ENCODE data around the gene SERP1.

The SERP1 gene

DNA sequence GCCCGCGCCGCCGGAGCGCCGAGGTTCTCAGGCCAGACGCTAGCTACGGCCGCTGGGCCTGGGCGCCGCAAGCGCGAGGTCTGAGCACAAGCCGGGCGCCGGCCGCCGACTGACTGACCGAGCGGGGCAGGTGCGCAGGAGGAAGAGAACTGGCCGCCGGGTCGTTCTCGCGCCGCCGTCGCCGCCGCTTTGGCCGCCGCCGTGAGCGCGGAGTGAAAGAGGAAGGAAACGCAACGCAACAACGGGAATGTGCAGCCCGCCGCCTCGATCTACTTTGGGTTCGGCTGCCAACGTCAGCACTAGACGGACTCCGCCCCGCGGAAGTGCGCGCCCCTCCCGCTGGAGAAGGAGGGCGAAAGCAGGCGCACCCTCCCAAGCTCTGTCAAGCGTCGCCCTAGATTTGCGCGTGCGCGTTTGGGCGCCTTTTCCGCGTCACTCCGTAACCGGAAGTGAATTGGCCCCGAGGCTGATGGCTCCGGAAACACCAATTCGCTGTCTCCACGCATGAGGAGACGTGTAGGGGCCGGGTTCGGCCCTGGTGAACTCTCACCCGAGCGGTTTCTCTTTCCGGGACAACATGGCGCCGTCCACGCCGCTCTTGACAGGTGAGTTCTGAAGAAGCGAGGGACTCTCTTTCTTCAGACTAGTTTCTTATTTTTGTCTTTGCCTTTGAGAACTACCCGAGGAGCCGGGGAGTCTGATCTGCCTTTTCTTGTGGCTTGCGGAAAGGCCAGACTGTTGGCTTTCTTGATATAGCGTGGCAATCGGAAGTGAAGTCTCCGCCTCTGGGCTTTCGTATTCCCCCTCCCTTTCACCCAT is at the start of gene SERP1, which contains the start of gene EIF2A:
Gene SERP1, minus strand, starts transcription at position 271 of the 819 bp plus-strand sequence. CDS start 361 bp downstream, outside the sequence.
Gene EIF2A, plus strand, starts transcription at position 562 of the 819 bp plus-strand sequence. Its CDS starts 16 bp downstream, at position 578.
- DNase-seq (ENCODE audit: low spot score), result peak; percentile 76

DNA sequence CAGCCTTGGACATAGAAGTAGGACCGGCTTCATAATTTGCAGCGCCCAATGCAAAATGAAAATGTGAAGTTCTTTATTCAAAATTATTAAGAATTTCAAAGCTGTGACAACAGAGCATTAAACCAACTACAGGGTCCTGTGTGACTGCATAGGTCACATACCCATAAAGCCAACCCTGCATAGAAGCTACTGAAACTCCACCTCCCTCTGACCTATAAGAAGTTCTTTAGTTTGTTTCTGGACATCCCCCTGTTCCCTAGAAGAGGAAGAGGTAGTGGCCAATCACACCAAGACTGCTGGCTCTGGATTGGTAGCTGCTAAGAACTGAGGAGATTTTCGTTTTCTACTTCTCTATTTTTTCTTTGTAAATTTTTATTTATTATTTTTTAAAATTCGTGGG is 47.9 kb upstream of the SERP1 start:
- DNase-seq (ENCODE audit: low spot score), result no peak

DNA sequence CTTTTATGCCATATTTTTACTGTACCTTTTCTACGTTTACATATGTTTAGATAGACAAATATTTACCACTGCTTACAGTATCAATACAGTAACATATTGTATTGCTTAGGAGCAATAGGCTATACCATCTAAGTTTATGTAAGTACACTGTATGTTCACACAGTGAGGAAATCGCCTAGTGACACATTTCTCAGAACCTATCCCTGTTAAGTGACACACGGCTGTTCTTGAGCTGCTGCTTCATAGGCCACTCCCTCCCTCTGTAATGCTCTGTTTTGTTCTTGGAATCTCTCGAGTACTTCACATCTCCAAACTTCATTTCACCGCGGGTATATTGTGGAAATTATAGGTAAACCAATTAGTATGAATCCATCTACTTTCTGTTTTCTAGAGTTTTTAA is 43.5 kb upstream of the SERP1 start:
- no peak for DNase-seq (ENCODE audit: low spot score)

DNA sequence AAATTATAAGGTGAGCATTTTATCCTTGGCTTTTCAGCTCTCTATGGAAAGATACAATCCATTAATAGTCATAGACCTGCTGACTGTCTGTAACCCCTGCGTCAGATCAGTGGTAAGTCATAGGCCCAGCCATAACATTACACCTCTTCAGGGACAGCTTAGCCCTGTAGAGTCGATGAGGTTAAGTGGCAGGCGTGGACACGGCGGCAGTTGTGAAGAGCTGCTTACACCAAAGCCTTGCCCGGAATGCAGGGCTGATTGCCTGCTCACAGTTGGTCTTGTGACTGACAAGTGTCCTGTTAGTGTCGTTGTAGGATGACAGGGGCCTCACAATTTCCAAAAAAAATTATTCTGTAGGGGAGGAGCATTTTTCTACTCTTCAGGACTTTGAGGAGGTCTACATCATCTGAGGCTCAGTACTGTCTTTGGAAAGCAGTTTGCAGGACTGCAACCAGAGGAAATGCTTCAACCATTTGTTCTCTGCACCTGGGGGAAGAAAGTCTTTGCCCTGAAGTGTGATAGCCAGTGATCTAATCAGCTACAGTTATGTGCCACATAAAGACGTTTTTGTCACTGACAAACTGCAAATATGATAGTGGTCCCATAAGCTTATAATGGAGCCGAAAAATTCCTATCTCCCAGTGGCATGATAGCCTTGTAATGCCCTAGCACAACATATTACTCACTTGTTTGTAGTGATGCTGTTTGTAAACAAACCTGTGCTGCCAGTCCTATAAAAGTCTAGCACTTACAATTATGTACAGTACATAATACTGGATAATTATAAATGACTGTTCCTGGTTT is 41.9 kb upstream of the SERP1 start:
- no peak for DNase-seq (ENCODE audit: low spot score)

DNA sequence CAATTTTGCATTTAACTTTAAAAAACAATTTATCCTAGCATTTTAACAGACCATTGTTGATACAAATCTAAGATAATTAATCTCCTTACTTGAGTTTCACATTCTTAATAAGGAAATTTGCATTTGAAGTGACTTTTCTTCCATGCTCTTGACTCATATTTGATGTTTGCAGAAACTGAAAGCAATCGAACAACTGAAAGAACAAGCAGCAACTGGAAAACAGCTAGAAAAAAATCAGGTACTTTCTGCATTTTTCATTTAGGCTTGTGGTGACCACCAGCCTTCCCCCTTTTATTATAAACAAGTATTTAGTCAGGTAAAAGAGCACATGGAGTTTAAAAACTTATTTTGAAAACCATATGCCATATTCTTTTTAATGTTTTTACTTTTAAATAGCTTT is 36.7 kb upstream of the SERP1 start:
- no peak for DNase-seq (ENCODE audit: low spot score)

GRCh38 chr3:150582620-150583019 is 36.3 kb upstream of the SERP1 start:
- no peak for DNase-seq (ENCODE audit: low spot score)

DNA sequence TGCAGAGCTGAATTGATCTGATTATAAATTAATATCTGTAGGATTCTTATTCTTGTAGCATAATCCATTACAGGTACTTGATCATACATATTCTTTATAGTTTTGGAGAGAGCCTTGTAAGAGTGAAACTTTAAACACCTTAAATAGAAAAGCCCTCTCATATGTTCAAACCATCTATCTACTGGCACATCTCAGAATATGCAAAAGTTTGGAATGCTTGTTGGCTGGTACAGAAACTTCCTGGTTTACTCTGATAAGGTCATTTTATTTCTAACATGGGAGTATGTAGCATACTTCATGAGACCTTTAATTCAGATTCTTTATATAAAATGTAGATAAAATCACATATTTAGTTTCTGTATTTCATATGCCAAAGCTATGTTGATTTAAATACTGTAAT is 34.9 kb upstream of the SERP1 start:
- DNase-seq (ENCODE audit: low spot score), result no peak

GRCh38 chr3:150577855-150578254 is 31.6 kb upstream of the SERP1 start:
- DNase-seq (ENCODE audit: low spot score), result no peak

GRCh38 chr3:150567328-150567727 is 21.0 kb upstream of the SERP1 start:
- no peak for DNase-seq (ENCODE audit: low spot score)

GRCh38 chr3:150564243-150564642 is 17.9 kb upstream of the SERP1 start:
- no peak for DNase-seq (ENCODE audit: low spot score)

DNA sequence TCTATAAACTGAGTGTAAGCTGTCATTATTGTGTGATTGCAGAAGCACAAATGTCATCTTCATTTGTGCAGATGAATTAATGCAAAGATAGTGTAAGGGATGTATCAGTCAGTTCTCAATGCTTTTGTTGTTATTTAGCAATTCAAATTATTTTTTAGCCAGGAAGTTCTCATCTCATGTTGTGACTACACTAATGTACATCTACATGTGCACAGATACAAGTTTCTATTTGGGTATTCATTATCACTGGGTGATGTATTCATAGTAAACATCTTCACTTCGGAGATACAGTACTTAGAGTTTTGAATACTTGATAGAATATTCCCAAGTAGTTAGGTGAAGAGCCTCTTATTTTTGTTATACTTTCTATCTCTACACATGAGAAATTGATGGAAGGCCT is 11.4 kb upstream of the SERP1 start:
- no peak for DNase-seq (ENCODE audit: low spot score)

DNA sequence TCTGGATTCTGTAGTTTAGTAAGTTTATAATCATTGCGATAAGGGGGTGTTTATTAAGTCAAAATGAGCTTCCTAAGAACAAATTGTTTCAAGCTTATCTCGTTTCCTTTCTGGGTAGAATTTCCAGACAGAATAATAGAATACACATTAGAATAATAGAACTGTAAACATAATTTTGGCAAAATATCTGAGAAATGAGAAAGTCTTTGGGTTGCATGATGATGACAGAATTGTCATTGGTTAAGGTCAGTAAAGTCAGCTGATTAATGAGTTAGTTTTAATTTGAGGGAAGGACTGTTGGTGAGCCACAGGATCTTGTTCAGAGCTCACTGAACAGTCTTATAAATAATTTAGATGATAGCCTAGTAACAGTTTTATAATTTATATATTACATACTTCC is 10.5 kb upstream of the SERP1 start:
- no peak for DNase-seq (ENCODE audit: low spot score)

GRCh38 chr3:150555859-150556436 is 9.7 kb upstream of the SERP1 start:
- no peak for DNase-seq (ENCODE audit: low spot score)

GRCh38 chr3:150547045-150547741 is 897 bp upstream of the SERP1 start:
- DNase-seq (ENCODE audit: low spot score), result no peak

GRCh38 chr3:150545419-150546225 is 674 bp downstream of the SERP1 start:
- no peak for DNase-seq (ENCODE audit: low spot score)

DNA sequence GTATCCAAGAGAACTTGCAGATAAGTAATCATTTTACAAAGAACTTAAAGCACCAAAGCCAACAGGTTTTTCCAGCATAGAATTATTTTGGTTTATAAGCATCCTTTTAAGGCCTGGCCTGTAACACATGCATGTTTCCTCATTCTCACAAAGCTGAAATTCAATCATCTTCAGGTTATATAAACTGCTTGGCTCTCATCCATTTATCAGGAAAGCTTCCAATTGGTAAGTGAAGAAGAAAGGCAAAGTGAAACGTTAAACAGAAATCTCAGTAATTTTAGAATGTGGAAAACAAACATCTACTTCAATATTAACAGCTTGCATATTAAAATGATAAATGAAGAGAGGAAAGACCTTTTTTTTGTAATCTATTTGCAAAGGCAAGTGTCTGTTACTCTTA is 1.6 kb downstream of the SERP1 start:
- DNase-seq (ENCODE audit: low spot score), result no peak

GRCh38 chr3:150544041-150544440 is 2.3 kb downstream of the SERP1 start:
- DNase-seq (ENCODE audit: low spot score), result no peak

GRCh38 chr3:150543531-150543930 is 2.8 kb downstream of the SERP1 start:
- no peak for DNase-seq (ENCODE audit: low spot score)

GRCh38 chr3:150543128-150543527 is 3.2 kb downstream of the SERP1 start:
- DNase-seq (ENCODE audit: low spot score), result no peak

GRCh38 chr3:150540991-150541390 is 5.3 kb downstream of the SERP1 start:
- no peak for DNase-seq (ENCODE audit: low spot score)

- DNase-seq (ENCODE audit: low spot score), result no peak
Measured at GRCh38 chr3:150540297-150540696, 6.0 kb downstream of the SERP1 start.
